Stomach (tissue), 4 donors: ENCODE data around the gene TTC4.

Experiments used
- CTCF ChIP-seq, 7 experiments: fragments of 450-650 bp in 4 of 7; fragments of 200-600 bp in 3 of 7; sonication (generic) in 3 of 7; IDR thresholded peaks; one replicate each; pipeline ENCODE4 v1.5.1; 2016 to 2019; ENCODE audit warnings: antibody characterized with exemption in 7 of 7, control low read depth in 2 of 7, mild to moderate bottlenecking in 1 of 7
- EP300 ChIP-seq: sonication (generic); formaldehyde crosslinking; IDR thresholded peaks from one replicate; pipeline ENCODE4 v1.6.1; 2017; ENCODE audit warnings: antibody characterized with exemption
- POLR2A ChIP-seq, 4 donors: fragments of 450-650 bp; IDR thresholded peaks; one replicate each; pipeline ENCODE4 v1.6.1; 2016; ENCODE audit warnings: antibody characterized with exemption in 4 of 4, control low read depth in 2 of 4, mild to moderate bottlenecking in 1 of 4, moderate library complexity in 1 of 4
- POLR2AphosphoS5 ChIP-seq, 3 donors: sonication (generic); formaldehyde crosslinking; IDR thresholded peaks; one replicate each; pipeline ENCODE4 v1.6.1; 2016; ENCODE audit warnings: antibody characterized with exemption in 3 of 3

DNA sequence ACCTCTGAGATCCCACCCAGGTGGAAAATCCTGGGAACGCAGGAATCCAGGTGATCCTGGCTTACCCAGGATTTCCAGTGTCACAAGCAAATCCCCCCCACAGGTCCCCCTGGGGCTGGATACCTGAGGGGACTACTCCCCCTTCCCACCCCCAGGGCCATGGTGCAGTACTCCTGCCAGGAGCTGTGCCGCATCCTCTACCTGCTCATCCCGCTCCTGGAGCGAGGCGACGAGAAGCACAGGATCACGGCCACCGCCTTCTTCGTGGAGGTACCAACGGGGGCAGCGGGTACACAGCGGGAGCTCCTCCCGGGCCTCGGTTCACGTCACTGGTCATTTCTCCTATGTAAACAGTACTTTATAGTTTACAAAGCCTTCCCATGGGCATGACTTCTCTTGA, 20.4 kb upstream of the TTC4 start:
- TF ChIP-seq CTCF (IDR thresholded peaks at IDR 0.05) = no peak
- TF ChIP-seq EP300 = no peak
- TF ChIP-seq POLR2AphosphoS5 (IDR thresholded peaks at IDR 0.05) = no peak
- TF ChIP-seq POLR2A (IDR thresholded peaks at IDR 0.05) = no peak
